ENCODE results near the gene TMEM176A.

Gene TMEM176A

GRCh38 chr7:150799741-150800580 is 608 bp upstream of the TMEM176A start, which contains the start of gene TMEM176B:
Gene TMEM176B, minus strand, starts transcription at chr7:150800364. Its CDS starts 3,795 bp downstream, at chr7:150796569.
- Histone ChIP-seq H3K4me3 (ENCODE audit: low read depth in 1 of 2, low read length in 2 of 2) (peak within 1 kb of the TSS; percentile 81 to 92), H3K9ac (ENCODE audit: low read depth in 1 of 2, low read length in 2 of 2) (peak within 1 kb of the TSS; percentile 86 to 89), H3K27me3 (ENCODE audit: control insufficient read depth in 1 of 2, insufficient read depth in 2 of 2, low read length in 2 of 2) (peaks cover 0 to 5% of the 10 kb centered on the region in 2 donors), H3K4me1 (ENCODE audit: control insufficient read depth in 1 of 2, insufficient read depth in 2 of 2, low read length in 2 of 2) (peaks cover 15 to 27% of the 10 kb centered on the region in 2 donors), H3K9me3 (ENCODE audit: control insufficient read depth in 1 of 2, low read length in 2 of 2) (no peaks in the 10 kb centered on the region), H3K27ac (ENCODE audit: low read depth, low read length) (peak within 1 kb of the TSS; percentile 88), H3K36me3 (ENCODE audit: control insufficient read depth in 1 of 2, insufficient read depth in 2 of 2, low read length in 2 of 2) (peaks cover 30 to 34% of the 10 kb centered on the region in 2 donors)

- peak overlapping the region; percentile 81 to 92 for H3K4me3 ChIP-seq (ENCODE audit: low read depth in 1 of 2, low read length in 2 of 2)
- H3K9me3 ChIP-seq (ENCODE audit: control insufficient read depth in 1 of 2, low read length in 2 of 2): peaks cover 7 to 9% of the 10 kb centered on the region in 2 donors
- H3K36me3 ChIP-seq (ENCODE audit: control insufficient read depth in 1 of 2, insufficient read depth in 2 of 2, low read length in 2 of 2): peaks cover 22 to 35% of the 10 kb centered on the region in 2 donors
- peaks cover 15 to 27% of the 10 kb centered on the region in 2 donors for H3K4me1 ChIP-seq (ENCODE audit: control insufficient read depth in 1 of 2, insufficient read depth in 2 of 2, low read length in 2 of 2)
- peaks cover 0 to 5% of the 10 kb centered on the region in 2 donors for H3K27me3 ChIP-seq (ENCODE audit: control insufficient read depth in 1 of 2, insufficient read depth in 2 of 2, low read length in 2 of 2)
- peak overlapping the region; percentile 86 to 89 for H3K9ac ChIP-seq (ENCODE audit: low read depth in 1 of 2, low read length in 2 of 2)
- peak overlapping the region; percentile 88 for H3K27ac ChIP-seq (ENCODE audit: low read depth, low read length)
Measured at GRCh38 chr7:150801242-150801945, 825 bp downstream of the TMEM176A start.

GRCh38 chr7:150801946-150802771 is 1.6 kb downstream of the TMEM176A start:
- Histone ChIP-seq H3K9me3 (ENCODE audit: control insufficient read depth in 1 of 2, low read length in 2 of 2) (peaks cover 9 to 15% of the 10 kb centered on the region in 2 donors), H3K9ac (ENCODE audit: low read depth in 1 of 2, low read length in 2 of 2) (peak overlapping the region; percentile 86 to 89), H3K36me3 (ENCODE audit: control insufficient read depth in 1 of 2, insufficient read depth in 2 of 2, low read length in 2 of 2) (peaks cover 21 to 34% of the 10 kb centered on the region in 2 donors), H3K27me3 (ENCODE audit: control insufficient read depth in 1 of 2, insufficient read depth in 2 of 2, low read length in 2 of 2) (peaks cover 0 to 5% of the 10 kb centered on the region in 2 donors), H3K27ac (ENCODE audit: low read depth, low read length) (peak overlapping the region; percentile 88), H3K4me1 (ENCODE audit: control insufficient read depth in 1 of 2, insufficient read depth in 2 of 2, low read length in 2 of 2) (peaks cover 15 to 27% of the 10 kb centered on the region in 2 donors), H3K4me3 (ENCODE audit: low read depth in 1 of 2, low read length in 2 of 2) (peak overlapping the region; percentile 81 to 92)

- Histone ChIP-seq H3K4me1 (ENCODE audit: control insufficient read depth in 1 of 2, insufficient read depth in 2 of 2, low read length in 2 of 2) (peaks cover 15 to 31% of the 10 kb centered on the region in 2 donors), H3K36me3 (ENCODE audit: control insufficient read depth in 1 of 2, insufficient read depth in 2 of 2, low read length in 2 of 2) (peaks cover 21 to 34% of the 10 kb centered on the region in 2 donors), H3K27ac (ENCODE audit: low read depth, low read length) (no peak overlapping the region), H3K9me3 (ENCODE audit: control insufficient read depth in 1 of 2, low read length in 2 of 2) (peaks cover 9 to 15% of the 10 kb centered on the region in 2 donors), H3K27me3 (ENCODE audit: control insufficient read depth in 1 of 2, insufficient read depth in 2 of 2, low read length in 2 of 2) (peaks cover 0 to 5% of the 10 kb centered on the region in 2 donors), H3K9ac (ENCODE audit: low read depth in 1 of 2, low read length in 2 of 2) (no peak overlapping the region), H3K4me3 (ENCODE audit: low read depth in 1 of 2, low read length in 2 of 2) (peak overlapping the region in 1 of 2 donors; percentile 81)
Measured at GRCh38 chr7:150803161-150803860, 2.7 kb downstream of the TMEM176A start.

- Histone ChIP-seq H3K4me3 (ENCODE audit: low read depth in 1 of 2, low read length in 2 of 2) (no peak overlapping the region), H3K27ac (ENCODE audit: low read depth, low read length) (no peak overlapping the region), H3K9ac (ENCODE audit: low read depth in 1 of 2, low read length in 2 of 2) (no peak overlapping the region), H3K36me3 (ENCODE audit: control insufficient read depth in 1 of 2, insufficient read depth in 2 of 2, low read length in 2 of 2) (peaks cover 21 to 34% of the 10 kb centered on the region in 2 donors), H3K4me1 (ENCODE audit: control insufficient read depth in 1 of 2, insufficient read depth in 2 of 2, low read length in 2 of 2) (peaks cover 15 to 26% of the 10 kb centered on the region in 2 donors), H3K9me3 (ENCODE audit: control insufficient read depth in 1 of 2, low read length in 2 of 2) (peaks cover 9 to 15% of the 10 kb centered on the region in 2 donors), H3K27me3 (ENCODE audit: control insufficient read depth in 1 of 2, insufficient read depth in 2 of 2, low read length in 2 of 2) (peaks cover 0 to 5% of the 10 kb centered on the region in 2 donors)
Measured at GRCh38 chr7:150804802-150805201, 4.2 kb downstream of the TMEM176A start.

- Histone ChIP-seq H3K27ac (ENCODE audit: low read depth, low read length) (no peak overlapping the region), H3K9me3 (ENCODE audit: control insufficient read depth in 1 of 2, low read length in 2 of 2) (peaks cover 9 to 15% of the 10 kb centered on the region in 2 donors), H3K9ac (ENCODE audit: low read depth in 1 of 2, low read length in 2 of 2) (no peak overlapping the region), H3K36me3 (ENCODE audit: control insufficient read depth in 1 of 2, insufficient read depth in 2 of 2, low read length in 2 of 2) (peaks cover 21 to 34% of the 10 kb centered on the region in 2 donors), H3K4me1 (ENCODE audit: control insufficient read depth in 1 of 2, insufficient read depth in 2 of 2, low read length in 2 of 2) (peaks cover 15 to 26% of the 10 kb centered on the region in 2 donors), H3K4me3 (ENCODE audit: low read depth in 1 of 2, low read length in 2 of 2) (no peak overlapping the region), H3K27me3 (ENCODE audit: control insufficient read depth in 1 of 2, insufficient read depth in 2 of 2, low read length in 2 of 2) (peaks cover 0 to 3% of the 10 kb centered on the region in 2 donors)
Measured at GRCh38 chr7:150805864-150806263, 5.3 kb downstream of the TMEM176A start.

GRCh38 chr7:150806454-150806853 is 5.9 kb downstream of the TMEM176A start:
- Histone ChIP-seq H3K27ac (ENCODE audit: low read depth, low read length) (no peak overlapping the region), H3K9ac (ENCODE audit: low read depth in 1 of 2, low read length in 2 of 2) (no peak overlapping the region), H3K36me3 (ENCODE audit: control insufficient read depth in 1 of 2, insufficient read depth in 2 of 2, low read length in 2 of 2) (peaks cover 21 to 34% of the 10 kb centered on the region in 2 donors), H3K27me3 (ENCODE audit: control insufficient read depth in 1 of 2, insufficient read depth in 2 of 2, low read length in 2 of 2) (no peaks in the 10 kb centered on the region), H3K4me1 (ENCODE audit: control insufficient read depth in 1 of 2, insufficient read depth in 2 of 2, low read length in 2 of 2) (peaks cover 15 to 23% of the 10 kb centered on the region in 2 donors), H3K9me3 (ENCODE audit: control insufficient read depth in 1 of 2, low read length in 2 of 2) (peaks cover 9 to 15% of the 10 kb centered on the region in 2 donors), H3K4me3 (ENCODE audit: low read depth in 1 of 2, low read length in 2 of 2) (no peak overlapping the region)

- peaks cover 21 to 34% of the 10 kb centered on the region in 2 donors for H3K36me3 ChIP-seq (ENCODE audit: control insufficient read depth in 1 of 2, insufficient read depth in 2 of 2, low read length in 2 of 2)
- no peak overlapping the region for H3K4me3 ChIP-seq (ENCODE audit: low read depth in 1 of 2, low read length in 2 of 2)
- H3K9ac ChIP-seq (ENCODE audit: low read depth in 1 of 2, low read length in 2 of 2): no peak overlapping the region
- peaks cover 14 to 19% of the 10 kb centered on the region in 2 donors for H3K4me1 ChIP-seq (ENCODE audit: control insufficient read depth in 1 of 2, insufficient read depth in 2 of 2, low read length in 2 of 2)
- peaks cover 9 to 15% of the 10 kb centered on the region in 2 donors for H3K9me3 ChIP-seq (ENCODE audit: control insufficient read depth in 1 of 2, low read length in 2 of 2)
- no peaks in the 10 kb centered on the region for H3K27me3 ChIP-seq (ENCODE audit: control insufficient read depth in 1 of 2, insufficient read depth in 2 of 2, low read length in 2 of 2)
- H3K27ac ChIP-seq (ENCODE audit: low read depth, low read length): no peak overlapping the region
Measured at GRCh38 chr7:150806863-150807262, 6.3 kb downstream of the TMEM176A start.

Measured in duodenal mucosa (tissue), 2 donors.